Thyroid gland (tissue), 4 donors: Measurements from ENCODE around the gene DICER1.

Experiments
- POLR2A ChIP-seq, 2 donors: fragments of 450-650 bp; IDR thresholded peaks; one replicate each; pipeline ENCODE4 v1.6.1; 2017; ENCODE audit warnings: antibody characterized with exemption in 2 of 2, mild to moderate bottlenecking in 2 of 2, moderate library complexity in 1 of 2
- TF ChIP-seq, protein P1 (sequence below), 6 experiments: fragments of 200-600 bp in 3 of 6; fragments of 450-650 bp in 3 of 6; sonication (generic) in 3 of 6; IDR thresholded peaks; one replicate each; pipeline ENCODE4 v1.5.1; 2016 to 2019; ENCODE audit warnings: antibody characterized with exemption in 6 of 6, mild to moderate bottlenecking in 2 of 6, inconsistent platforms in 1 of 6, moderate library complexity in 1 of 6

DNA sequence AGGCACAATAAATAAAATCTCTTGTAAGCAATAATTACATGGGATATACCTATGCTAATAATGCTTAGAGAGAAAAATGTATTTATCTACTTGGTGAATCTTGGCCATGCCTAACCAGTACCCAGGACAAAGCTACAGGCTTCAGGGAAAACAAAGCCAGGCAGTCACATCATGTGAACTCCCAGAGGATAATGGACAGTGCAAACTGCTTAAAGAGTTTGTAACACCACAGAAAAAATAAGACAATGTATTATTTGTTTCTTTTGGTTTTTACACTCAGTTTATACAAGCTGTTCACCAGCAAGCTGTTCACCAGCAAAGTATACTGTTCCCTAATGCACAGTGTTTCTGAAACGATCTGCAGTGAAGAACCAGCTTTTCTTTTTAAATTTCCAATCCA lies 38.0 kb downstream of the DICER1 start:
- no peak for TF ChIP-seq POLR2A (IDR thresholded peaks at IDR 0.05)
- TF ChIP-seq, protein P1, sequence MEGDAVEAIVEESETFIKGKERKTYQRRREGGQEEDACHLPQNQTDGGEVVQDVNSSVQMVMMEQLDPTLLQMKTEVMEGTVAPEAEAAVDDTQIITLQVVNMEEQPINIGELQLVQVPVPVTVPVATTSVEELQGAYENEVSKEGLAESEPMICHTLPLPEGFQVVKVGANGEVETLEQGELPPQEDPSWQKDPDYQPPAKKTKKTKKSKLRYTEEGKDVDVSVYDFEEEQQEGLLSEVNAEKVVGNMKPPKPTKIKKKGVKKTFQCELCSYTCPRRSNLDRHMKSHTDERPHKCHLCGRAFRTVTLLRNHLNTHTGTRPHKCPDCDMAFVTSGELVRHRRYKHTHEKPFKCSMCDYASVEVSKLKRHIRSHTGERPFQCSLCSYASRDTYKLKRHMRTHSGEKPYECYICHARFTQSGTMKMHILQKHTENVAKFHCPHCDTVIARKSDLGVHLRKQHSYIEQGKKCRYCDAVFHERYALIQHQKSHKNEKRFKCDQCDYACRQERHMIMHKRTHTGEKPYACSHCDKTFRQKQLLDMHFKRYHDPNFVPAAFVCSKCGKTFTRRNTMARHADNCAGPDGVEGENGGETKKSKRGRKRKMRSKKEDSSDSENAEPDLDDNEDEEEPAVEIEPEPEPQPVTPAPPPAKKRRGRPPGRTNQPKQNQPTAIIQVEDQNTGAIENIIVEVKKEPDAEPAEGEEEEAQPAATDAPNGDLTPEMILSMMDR (IDR thresholded peaks at IDR 0.05): no peak
